Stimulated activated CD8-positive, alpha-beta memory T cell treated with anti-CD3 and anti-CD28 coated beads, Interleukin-2, amount 100 ng/mL, for 1 hour (primary cell): Measurements from ENCODE around the gene CTNNA1.
"Not testable (repeated sequence)": the region's sequence is repeated elsewhere in the genome, so short reads cannot be mapped to it uniquely, and the experiment has no call there.

Experiments
- DNase-seq, 2 donors: peaks; one replicate each; pipeline ENCODE4 v3.0.0-alpha.2; 2020; ENCODE audit warnings: low read depth in 2 of 2

The CTNNA1 gene

GRCh38 chr5:138725153-138725817 lies 27.9 kb upstream of the CTNNA1 start:
- no peak for DNase-seq

DNA sequence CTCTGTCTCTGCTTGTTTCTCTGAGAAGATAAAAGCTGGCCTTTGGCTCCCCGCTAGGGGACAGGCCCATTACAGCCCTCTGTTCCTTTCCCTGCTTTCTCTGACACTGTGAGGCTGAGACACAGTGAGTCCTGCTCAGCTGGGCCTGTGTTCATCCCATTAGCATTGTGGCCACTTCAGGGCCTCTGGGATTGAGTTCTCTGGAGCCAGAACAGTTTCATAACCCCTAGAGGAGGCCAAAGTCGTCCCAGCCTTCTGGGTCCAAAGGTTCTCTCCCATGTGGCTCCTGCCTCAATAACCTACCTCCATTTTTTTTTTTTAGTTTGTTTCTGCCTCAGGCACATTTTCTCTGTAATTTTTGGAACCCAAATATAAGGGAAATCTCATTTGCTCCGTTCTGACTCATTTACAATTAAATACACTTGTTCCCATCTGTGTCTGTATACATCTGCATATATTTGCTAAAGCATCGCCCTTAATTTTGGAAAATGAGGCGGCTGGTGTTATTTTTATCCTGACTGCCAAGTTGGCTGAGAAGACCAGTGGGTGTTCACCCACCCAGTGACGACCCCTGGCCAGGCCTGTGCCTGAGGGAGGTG lies 27.3 kb upstream of the CTNNA1 start:
- no peak for DNase-seq

- DNase-seq, result no peak
Measured at GRCh38 chr5:138726848-138727247, 26.4 kb upstream of the CTNNA1 start.

DNA sequence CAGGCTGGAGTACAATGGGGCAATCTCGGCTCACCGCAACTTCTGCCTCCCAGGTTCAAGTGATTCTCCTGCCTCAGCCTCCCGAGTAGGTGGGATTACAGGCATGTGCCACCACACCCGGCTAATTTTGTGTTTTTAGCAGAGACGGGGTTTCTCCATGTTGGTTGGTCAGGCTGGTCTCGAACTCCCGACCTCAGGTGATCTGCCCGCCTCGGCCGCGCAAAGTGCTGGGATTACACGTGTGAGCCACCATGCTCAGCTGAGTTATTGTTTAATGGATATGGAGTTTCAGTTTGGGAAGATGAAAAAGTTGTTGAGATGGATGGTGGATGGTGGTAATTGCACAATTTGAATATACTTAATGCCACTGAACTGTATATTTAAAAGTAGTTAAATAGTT lies 22.7 kb upstream of the CTNNA1 start:
- DNase-seq, result not testable (repeated sequence)

DNA sequence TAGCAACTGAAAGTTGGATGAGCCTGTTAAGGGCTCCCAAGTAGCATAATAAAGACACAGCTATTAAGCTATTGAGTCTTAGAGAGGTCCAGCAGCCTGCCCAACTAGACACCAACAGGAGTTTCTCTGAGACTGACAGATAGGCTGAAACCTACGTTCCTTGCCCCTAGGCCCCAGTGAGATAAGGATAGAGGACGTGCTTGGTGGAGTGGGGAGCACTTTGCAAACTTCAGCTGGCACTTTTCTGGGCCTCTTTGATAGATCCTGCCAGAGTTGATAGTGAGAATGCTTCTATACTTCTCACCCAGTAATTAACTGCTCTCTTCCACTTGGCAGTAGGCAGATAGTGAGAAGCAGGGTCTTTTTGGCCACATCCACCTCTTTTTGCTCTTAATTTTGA lies 20.8 kb upstream of the CTNNA1 start:
- DNase-seq, result no peak

GRCh38 chr5:138732933-138733332 lies 20.3 kb upstream of the CTNNA1 start:
- no peak for DNase-seq

GRCh38 chr5:138733509-138733908 lies 19.7 kb upstream of the CTNNA1 start:
- no peak for DNase-seq

DNA sequence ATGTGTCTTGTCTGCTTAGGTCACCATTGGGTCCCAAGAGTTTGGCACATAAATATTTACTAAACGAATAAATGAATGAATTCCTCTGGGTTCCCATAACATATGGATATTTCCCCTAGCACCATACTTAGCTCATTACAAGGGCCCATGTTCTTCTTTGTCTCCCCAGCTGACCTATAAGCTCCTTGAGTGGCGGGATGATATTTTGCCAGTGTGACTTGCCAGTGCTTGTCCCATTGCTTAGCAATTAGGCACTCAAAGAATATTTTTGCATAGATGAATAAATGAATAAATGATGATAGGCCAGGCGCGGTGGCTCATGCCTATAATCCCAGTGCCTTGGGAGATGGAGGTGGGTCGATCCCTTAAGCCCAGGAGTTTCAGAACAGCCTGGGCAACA lies 16.9 kb upstream of the CTNNA1 start:
- DNase-seq, result no peak

- DNase-seq, result no peak
Measured at GRCh38 chr5:138737494-138738265, 15.5 kb upstream of the CTNNA1 start.

GRCh38 chr5:138738399-138738798 lies 14.8 kb upstream of the CTNNA1 start:
- DNase-seq, result no peak

GRCh38 chr5:138739938-138740337 lies 13.3 kb upstream of the CTNNA1 start:
- DNase-seq, result no peak

GRCh38 chr5:138743484-138743883 lies 9.7 kb upstream of the CTNNA1 start:
- no peak for DNase-seq

GRCh38 chr5:138745268-138745667 lies 8.0 kb upstream of the CTNNA1 start:
- DNase-seq, result no peak

DNA sequence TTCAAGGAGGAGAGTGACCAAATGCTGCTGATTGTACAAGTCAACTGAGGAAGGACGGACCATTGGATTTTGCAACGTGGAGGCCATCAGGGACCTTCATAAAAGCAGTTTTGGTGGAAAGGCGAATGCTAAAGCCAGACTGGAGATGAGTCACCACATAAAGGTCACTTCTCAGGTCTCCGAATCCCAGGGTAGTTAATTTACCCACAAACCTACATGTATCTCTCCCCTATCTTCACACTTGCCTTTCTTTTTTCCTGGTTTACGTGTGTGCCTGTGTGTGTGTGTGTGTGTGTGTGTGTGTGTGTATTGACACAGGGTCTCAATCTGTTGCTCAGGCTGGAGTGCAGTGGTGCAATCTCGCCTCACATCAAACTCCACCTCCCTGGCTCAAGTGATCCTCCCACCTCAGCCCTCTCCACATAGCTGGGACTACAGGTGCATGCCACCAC lies 4.6 kb upstream of the CTNNA1 start:
- DNase-seq, result no peak

GRCh38 chr5:138751344-138751743 lies 1.9 kb upstream of the CTNNA1 start:
- DNase-seq, result not testable (repeated sequence)

- no peak for DNase-seq
Measured at GRCh38 chr5:138752341-138752950, 779 bp upstream of the CTNNA1 start.

GRCh38 chr5:138753794-138754698 lies 821 bp downstream of the CTNNA1 start:
- DNase-seq, result no peak

GRCh38 chr5:138754699-138755057 lies 1.5 kb downstream of the CTNNA1 start:
- DNase-seq, result no peak

DNA sequence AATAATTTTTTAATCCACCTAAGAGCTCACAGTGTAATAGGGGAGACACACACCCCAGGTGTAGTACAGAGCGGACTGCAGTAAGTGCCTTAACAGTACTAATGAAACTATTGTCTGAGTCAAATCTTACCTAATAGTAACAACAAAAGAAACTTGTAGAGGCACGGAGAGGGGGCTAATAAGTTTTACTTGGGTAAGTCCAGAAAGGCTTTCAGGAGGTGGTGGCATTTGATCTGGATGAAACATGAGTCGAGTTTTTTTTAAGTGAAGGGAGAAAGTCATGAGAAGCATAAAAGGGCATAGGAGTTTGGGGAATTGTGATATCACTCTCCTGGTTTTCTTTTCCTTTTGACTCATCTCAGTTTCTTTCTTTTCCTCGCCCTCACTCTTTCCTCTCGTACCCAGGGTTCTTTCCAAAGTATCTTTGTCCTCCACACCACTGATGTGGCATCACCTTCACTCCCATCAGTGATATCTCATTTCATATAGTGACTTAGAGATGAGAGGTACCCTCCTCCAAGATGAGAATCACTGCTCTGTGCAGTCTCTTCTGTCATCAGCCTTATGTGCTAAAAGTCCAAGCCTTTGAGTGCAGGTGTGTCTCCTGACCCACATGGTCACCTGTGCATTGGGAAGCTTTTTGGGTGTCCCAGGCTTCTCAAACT lies 2.0 kb downstream of the CTNNA1 start:
- DNase-seq, result no peak

GRCh38 chr5:138757061-138757776 lies 4.0 kb downstream of the CTNNA1 start:
- DNase-seq, result no peak
